LHCN-M2 (cell line): ENCODE results near the gene FADS2. TPM values are rescaled to one million over a fixed set of nuclear protein-coding genes. Genes with fewer than 3 reads are reported as not detected.
A peak's percentile ranks its signal among the peaks of the same experiment; 100 is the strongest.

ENCODE experiments used
- DNase-seq: peaks from one replicate; pipeline ENCODE4 v3.0.0-alpha.2; 2012; ENCODE audit warnings: low read depth
- polyA plus RNA-seq: library from polyadenylated mRNA; unstranded; fragments of >200 nt; gene quantifications from one replicate; pipeline ENCODE4 v1.2.1, GENCODE V29; 2012; ENCODE audit warnings: missing spikeins
- total RNA-seq: library from RNA; depleted of rRNA; stranded (reverse); fragments of >200 nt; gene quantifications from 2 replicates; pipeline ENCODE4 v1.2.3, GENCODE V29; 2014; rRNA removed

Gene FADS2
- total RNA-seq, result 37.1 and 45.5 TPM in 2 replicates
- 79.0 TPM for polyA plus RNA-seq

- DNase-seq, result peak; percentile 71
Measured at GRCh38 chr11:61827571-61828378, at the start of gene FADS2. Gene FADS2 (plus strand): TSS chr11:61828300. CDS start chr11:61828391, 91 bp downstream.

GRCh38 chr11:61778357-61778886, 49.7 kb upstream of the FADS2 start:
- DNase-seq, result no peak

DNA sequence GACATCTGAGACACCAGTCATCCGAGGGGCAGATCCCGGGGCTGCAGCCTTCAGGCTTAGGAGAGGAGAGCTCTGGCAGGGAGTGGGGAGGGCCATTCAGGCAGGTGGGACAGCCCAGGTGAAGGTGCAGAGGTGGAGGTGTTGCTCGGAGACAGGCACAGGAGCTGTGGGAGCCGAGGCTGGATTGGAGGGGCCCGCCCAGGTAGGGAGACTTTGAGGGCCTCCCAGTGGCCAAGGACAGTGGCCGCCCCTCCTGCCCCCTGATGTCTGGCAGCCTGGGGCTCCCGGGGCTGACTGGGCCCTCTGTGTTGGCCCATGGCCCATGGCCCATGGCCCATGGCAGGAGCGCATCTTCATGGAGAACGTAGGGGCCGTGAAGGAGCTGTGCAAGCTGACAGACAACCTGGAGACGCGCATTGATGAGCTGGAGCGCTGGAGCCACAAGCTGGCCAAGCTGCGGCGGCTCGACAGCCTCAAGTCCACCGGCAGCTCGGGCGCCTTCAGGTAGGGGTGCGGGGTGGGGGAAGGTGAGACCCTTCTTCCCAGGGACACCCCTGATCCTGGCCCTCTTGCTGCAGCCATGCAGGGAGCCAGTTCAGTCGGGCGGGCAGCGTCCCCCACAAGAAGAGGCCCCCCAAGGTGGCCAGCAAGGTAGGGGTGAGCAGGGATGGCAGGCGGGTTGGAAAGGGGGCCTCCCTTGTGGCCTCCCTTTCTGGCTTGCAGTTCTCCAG, 49.0 kb upstream of the FADS2 start:
- no peak for DNase-seq

DNA sequence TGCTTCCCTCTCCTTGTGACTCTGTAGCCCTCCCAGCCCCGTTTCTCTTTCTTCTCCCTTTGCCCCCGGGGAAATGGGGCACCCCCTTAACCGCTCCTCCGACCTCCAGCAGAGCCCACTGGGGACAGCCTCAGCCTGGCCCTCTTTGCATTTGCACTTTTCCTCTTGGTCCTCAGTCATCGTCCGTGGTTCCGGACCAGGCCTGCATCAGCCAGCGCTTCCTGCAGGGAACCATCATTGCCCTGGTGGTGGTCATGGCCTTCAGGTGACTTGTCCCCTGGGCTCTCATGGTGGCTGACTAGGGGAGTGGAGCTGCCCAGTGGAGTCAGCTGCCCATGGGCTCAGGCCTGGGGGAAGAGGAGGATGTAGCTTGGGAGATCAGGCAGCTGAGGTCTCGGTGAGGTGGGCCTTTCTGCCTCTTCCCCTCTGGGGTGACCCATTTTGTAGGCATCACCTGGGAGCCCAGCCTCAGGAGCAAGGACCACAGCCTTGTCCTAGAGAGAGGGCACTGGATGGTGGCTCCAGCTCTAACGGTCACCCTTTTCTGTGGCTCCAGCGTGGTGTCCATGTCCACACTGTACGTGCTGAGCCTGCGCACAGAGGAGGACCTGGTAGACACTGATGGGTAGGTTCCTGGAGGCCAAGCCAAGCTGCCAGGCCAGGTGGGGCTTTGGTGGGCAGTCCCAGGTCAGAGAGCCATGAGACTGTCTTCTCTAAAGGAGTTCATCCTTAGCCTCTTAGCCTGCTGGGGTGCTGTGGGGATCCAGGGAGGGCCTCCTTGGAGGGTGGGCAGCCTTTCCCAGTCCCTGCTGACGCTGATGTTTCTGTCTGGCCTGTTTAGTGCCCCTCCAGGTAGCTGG, 48.2 kb upstream of the FADS2 start:
- no peak for DNase-seq

DNA sequence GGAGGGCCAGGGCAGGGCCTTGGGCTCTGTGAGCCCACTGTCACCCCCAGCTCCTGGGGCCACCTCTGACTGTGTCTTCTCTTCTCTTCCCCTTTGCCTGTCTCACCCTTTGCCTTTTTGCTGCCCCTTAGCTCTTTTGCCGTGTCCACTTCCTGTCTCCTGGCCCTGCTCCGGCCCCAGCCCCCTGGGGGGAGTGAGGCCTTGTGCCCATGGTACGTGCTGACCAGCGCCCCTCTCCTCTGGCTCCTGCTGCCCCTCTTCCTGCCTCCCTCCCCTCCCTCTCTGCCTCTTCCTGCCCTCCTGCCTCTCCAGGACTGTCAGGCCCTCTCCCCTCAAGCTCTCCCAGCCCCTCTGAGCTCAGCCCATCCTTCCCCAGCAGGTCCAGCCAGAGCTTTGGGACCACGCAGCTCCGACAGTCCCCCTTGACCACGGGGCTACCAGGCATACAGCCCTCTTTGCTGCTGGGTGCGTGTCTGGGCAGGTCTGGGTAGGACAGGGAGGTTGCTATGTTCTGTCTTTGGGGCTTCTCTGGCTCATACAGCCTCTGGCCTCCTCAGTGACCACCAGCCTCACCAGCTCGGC, 47.4 kb upstream of the FADS2 start:
- DNase-seq, result no peak

DNA sequence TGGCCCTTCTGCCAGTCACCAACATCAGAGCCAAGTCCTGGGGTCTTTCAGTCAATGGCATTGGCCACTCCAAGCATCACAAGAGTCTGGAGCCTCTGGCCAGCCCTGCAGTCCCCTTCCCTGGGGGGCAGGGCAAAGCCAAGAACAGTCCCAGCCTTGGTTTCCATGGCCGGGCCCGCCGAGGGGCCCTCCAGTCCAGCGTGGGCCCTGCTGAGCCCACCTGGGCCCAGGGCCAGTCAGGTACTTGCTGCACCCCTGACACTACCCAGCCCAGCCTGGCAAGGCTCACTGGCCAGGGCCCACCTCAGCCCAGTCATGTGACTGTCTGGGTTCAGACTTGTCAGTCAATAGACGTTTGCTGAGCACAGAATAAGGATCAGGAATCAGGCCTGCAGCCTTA, 46.5 kb upstream of the FADS2 start:
- no peak for DNase-seq

DNA sequence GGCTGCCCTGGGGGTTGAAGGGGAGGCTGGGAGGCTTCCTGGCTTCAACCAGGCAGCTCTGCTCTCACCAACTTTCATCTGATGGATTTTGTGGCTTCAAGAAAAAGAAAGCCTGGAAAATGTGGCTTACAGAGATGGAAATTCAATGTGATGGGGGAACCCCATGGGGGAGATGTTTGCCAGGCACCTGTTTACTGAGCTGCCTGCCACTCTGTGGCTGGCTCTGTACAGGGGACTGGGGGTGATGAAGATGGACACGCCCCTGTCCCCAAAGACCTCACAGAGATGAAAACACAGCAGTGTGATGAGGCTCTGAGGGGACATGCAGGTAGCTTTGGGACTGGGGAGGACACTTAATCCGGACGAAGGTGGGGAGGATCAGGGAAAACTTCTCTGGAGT, 45.8 kb upstream of the FADS2 start:
- no peak for DNase-seq

- no peak for DNase-seq
Measured at GRCh38 chr11:61782841-61783240, 45.3 kb upstream of the FADS2 start.

DNA sequence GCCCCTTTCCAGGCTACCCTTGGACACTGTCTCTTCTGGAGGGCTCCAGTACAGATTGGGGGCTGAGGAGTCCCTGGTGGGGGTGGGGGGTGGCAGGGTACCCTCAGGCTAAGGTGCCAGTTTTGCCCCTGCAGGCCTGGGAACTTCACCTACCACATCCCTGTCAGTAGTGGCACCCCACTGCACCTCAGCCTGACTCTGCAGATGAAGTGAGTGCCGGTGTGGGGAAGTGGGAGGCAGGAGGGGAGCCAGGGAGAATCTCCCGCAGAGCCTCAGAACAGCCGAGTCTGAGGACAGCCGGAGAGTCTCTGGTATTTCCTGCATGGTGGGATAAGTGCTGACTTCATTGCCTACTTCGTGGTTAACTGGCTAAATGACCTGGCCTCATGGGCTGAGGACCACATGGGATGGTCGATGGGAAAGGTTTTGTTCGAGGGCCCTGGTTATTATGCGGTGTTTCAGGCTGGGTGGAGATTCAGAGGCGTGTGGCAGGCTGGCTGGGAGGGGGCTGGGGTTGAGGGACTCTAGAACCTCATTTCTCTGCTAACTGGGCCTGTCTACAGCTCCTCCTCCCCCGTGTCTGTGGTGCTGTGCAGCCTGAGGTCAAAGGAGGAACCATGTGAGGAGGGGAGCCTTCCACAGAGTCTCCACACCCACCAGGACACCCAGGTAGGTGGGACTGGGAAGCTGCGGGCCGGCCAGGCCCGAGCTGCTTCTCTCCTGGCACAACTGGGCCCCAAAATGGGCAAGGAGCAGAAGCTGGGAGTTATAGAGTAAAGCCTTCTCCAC, 44.2 kb upstream of the FADS2 start:
- no peak for DNase-seq

DNA sequence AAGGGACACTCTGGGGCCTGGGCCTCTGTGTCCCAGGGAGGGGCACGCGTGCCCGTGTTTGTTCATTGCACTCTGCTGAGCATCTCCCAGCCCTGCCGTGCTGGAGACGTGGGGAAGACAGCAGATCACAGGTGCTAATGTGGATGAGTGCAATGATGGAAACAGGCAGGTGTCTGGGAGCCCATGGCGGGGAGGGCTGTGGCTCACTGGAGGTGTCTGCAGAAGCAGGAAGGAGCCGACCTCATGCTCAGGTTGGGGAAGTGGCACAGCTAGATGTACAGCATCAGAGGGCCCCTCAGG, 43.6 kb upstream of the FADS2 start:
- DNase-seq, result no peak

DNA sequence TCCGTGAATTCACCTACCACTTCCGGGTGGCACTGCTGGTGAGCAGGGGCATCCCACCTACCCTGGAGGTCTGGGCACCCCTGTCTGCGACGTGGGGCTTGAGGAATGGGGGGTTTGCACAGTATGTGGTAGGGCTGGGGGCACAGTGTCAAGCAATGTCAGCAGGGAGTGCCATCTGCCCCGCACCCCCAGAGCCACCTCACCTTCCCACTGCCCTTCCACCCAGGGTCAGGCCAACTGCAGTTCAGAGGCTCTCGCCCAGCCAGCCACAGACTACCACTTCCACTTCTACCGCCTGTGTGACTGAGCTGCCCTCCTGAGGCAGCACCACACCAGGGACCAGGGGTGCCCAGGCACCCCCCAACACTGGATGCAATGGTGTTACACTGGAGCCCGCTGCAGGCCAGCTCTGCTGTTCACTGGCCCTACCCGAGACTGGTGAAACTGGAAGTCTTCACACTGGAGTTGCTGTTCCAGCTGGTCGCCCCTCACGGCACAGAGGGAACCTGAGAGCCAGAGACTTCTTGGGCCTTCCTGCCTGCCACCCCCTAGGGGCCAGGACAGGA, 42.2 kb upstream of the FADS2 start:
- DNase-seq, result no peak

DNA sequence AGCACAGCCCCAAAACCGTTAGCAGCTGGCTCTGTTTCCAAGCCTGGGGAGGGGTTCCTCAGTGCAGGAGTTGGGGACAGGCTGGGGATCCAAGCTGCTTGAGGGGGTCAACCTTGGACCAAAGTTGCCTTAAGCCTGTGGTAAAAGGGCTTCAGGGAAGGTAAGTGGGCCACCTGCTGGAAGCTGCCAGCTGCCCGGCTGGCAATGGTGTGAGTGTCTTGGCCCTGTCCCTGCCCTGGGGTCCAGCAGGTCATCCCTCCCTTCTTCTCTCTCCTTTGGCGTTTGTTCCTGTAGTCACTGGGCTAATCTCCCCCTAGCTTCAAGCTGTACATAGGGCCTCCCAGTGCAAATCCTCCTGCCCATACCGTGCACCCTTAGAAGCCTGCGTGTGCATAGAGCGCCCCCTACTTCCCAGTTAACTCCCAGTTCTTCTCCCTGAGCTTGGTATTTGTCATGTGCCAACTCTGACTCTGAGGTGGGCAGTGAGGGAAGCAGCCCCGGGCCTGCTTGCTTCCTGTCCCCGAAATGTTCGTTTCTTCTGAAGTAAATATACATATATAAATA, 40.1 kb upstream of the FADS2 start:
- peak; percentile 44 for DNase-seq

- DNase-seq, result peak; percentile 83
Measured at GRCh38 chr11:61791737-61792309, 36.3 kb upstream of the FADS2 start.

DNA sequence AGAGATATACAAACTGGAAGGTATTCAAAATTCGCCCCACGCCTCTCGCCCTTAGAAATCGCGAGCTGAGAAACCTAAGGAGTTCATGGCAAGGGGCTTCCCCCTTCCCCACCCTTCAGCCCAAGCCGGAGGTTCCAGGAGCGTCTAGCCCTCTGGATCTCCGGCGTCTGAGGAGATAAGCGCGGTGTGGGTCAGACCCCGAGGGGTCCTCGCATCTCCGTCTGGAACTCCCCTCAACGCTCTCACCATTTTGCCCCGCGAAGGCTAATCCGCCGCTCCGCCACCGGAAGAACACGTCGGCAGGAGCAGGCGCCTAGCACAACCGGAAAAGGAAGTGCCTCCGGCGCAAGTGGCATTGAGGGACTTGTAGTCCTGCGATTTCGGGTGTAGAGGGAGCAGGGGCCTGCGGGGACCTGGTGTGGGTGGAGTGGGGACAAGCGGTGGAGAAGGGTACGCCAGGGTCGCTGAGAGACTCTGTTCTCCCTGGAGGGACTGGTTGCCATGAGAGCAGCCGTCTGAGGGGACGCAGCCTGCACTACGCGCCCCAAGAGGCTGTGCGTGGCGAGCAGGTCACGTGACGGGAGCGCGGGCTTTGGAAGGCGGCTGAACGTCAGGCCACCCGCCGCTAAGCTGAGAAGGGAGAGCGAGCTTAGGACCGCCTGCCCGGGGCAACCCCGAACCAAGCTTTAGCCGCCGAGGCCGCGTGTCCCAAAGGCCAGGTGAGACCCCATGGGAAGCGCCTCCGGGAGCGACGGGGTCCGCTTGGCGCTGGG, 35.6 kb upstream of the FADS2 start, which contains the start of the genes FEN1 and TMEM258:
Gene FEN1 (plus strand): TSS at position 602 of the 773 bp plus-strand sequence. CDS start 2,451 bp downstream, outside the sequence.
Gene TMEM258 (minus strand): TSS at position 290 of the 773 bp plus-strand sequence. CDS start 41 bp downstream, at position 249.
- DNase-seq, result peak; percentile 90

- no peak for DNase-seq
Measured at GRCh38 chr11:61793083-61793828, 34.8 kb upstream of the FADS2 start.

- no peak for DNase-seq
Measured at GRCh38 chr11:61793829-61794204, 34.3 kb upstream of the FADS2 start.

GRCh38 chr11:61794579-61794978, 33.5 kb upstream of the FADS2 start:
- no peak for DNase-seq

DNA sequence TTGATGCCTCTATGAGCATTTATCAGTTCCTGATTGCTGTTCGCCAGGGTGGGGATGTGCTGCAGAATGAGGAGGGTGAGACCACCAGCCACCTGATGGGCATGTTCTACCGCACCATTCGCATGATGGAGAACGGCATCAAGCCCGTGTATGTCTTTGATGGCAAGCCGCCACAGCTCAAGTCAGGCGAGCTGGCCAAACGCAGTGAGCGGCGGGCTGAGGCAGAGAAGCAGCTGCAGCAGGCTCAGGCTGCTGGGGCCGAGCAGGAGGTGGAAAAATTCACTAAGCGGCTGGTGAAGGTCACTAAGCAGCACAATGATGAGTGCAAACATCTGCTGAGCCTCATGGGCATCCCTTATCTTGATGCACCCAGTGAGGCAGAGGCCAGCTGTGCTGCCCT, 32.6 kb upstream of the FADS2 start:
- no peak for DNase-seq
